Esophagus squamous epithelium (tissue), 4 donors: ENCODE results near the gene MGAT5.

Experiments
- POLR2A ChIP-seq, 4 donors: fragments of 450-650 bp; IDR thresholded peaks; one replicate each; pipeline ENCODE4 v1.6.1; 2017; ENCODE audit warnings: antibody characterized with exemption in 4 of 4, mild to moderate bottlenecking in 4 of 4, moderate library complexity in 3 of 4
- TF ChIP-seq, protein P1 (sequence below), 6 experiments: fragments of 450-650 bp in 4 of 6; fragments of 200-600 bp in 2 of 6; sonication (generic) in 2 of 6; IDR thresholded peaks; one replicate each; pipeline ENCODE4 v1.5.1; 2016 to 2019; ENCODE audit warnings: antibody characterized with exemption in 6 of 6, mild to moderate bottlenecking in 4 of 6, moderate library complexity in 4 of 6

DNA sequence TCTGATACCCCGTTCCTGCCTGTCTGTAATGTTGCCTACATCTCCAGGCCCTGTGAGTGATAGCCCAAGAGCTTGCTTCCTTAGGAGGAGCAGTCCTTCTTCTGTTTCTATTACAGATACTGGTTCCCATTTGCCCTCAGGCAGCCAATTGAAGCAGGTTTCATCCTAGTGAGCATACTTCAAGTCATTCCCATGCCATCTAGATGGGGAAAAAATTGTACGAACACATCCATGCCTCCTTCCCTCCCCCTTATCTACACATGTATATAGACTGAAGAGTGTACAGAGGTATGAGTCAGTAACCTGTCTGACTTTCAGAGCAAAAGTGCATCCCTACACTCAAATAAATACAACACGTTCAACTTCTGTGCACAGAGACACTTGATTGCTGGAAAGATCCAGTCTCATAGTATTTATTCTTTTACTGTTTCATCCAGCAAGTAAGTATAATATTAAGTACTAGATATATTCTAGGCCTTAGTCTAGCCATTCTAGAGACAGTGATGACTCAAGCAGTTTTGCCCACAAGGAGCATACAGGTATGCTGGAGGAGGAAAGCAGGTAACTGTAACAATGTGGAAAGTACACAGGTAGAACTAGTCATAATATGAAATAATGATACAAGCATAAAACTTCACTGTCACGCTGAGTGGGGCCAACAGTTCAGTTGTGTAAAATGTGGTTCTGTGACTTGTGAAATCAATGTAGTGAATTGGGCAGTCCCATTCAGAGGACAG is 153.4 kb downstream of the MGAT5 start:
- TF ChIP-seq, protein P1, sequence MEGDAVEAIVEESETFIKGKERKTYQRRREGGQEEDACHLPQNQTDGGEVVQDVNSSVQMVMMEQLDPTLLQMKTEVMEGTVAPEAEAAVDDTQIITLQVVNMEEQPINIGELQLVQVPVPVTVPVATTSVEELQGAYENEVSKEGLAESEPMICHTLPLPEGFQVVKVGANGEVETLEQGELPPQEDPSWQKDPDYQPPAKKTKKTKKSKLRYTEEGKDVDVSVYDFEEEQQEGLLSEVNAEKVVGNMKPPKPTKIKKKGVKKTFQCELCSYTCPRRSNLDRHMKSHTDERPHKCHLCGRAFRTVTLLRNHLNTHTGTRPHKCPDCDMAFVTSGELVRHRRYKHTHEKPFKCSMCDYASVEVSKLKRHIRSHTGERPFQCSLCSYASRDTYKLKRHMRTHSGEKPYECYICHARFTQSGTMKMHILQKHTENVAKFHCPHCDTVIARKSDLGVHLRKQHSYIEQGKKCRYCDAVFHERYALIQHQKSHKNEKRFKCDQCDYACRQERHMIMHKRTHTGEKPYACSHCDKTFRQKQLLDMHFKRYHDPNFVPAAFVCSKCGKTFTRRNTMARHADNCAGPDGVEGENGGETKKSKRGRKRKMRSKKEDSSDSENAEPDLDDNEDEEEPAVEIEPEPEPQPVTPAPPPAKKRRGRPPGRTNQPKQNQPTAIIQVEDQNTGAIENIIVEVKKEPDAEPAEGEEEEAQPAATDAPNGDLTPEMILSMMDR (IDR thresholded peaks at IDR 0.05) = no peak
- no peak for TF ChIP-seq POLR2A (IDR thresholded peaks at IDR 0.05)
